HG03108 (cell line): ENCODE data around the gene NRG2.

Experiments used
- ATAC-seq: cut with Tn5 transposase; IDR thresholded peaks from one replicate; pipeline ENCODE4 v1.9.1; 2021; ENCODE audit warnings: moderate library complexity; ENCODE audit not compliant: unreplicated experiment

NRG2 gene

GRCh38 chr5:139951983-139952382 is 91.1 kb downstream of the NRG2 start:
- ATAC-seq, result no peak

GRCh38 chr5:139951296-139951924 is 91.7 kb downstream of the NRG2 start:
- ATAC-seq, result no peak

DNA sequence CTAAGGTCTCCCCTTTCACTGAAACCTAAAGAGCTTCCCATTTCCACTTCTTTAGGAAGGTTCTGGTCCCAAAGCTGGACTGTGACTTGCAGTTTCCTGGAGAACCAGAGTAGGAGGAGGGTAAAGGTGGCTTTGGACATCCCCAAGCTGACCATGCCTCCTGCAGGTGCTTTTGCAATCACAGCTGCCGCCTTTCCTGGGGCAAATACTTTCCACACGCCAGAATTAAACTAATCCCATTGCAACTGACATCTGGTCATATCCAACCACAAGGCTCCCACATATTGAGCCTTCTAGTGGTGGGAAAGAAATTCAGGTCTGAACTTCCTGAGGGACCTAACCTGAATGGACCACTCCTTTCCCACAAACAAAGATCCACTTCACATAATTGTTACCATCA is 92.7 kb downstream of the NRG2 start:
- ATAC-seq, result no peak

DNA sequence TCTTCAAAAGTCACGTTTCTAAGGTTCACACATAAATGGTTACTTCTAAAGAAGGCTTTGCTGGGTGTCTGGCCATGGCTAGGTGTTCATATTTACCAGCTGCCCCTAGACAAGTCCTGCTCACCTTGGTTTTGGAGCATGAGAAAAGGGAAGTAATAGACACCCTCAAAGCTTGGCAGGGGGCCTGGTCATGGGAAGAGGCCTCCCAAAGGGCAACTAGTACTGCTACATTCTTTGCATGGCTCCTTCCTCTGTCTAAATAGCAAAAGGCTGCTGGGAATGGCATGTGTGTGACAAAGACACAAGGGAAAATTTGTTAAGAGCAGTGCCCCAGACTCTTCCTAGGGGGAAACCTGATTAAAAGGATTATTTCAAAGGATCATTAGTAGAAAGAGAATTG is 93.4 kb downstream of the NRG2 start:
- ATAC-seq, result no peak

- ATAC-seq, result no peak
Measured at GRCh38 chr5:139947727-139948126, 95.4 kb downstream of the NRG2 start.

DNA sequence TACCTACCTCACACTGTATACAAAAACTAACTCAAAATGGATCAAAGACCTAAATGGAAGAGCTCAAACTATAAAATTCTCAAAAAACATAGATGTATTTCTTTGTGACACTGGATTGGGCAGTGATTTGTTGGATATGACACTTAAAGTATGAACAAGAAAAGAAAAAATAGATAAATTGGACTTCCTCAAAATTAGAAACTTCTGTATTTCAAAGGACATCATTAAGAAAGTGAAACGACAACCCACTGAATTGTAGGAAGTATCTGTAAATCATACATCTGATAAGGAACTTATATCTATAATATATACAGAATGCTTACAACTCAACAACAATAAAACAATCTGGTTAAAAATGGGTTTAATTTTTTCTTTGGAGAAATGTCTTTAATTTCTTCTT is 96.7 kb downstream of the NRG2 start:
- ATAC-seq, result no peak

DNA sequence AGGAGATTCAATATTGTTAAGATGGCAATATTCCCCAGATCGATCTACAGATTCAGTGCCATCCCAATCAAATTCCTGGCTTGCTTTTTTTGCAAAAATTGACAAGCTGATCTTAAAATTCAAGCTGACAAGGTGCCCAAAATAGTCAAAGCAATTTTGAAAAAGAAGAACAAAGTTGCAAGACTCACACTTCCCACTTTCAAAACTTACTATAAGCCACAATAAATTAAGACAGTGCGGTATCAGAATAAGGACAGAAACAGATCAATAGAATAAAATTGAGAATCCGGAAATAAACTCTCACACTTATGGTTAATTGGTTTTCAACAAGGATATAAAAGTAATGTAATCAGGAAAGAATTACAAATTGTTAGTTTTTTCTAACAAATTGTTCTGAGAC is 97.1 kb downstream of the NRG2 start:
- ATAC-seq, result no peak

GRCh38 chr5:139942243-139942642 is 100.9 kb downstream of the NRG2 start:
- ATAC-seq, result no peak

GRCh38 chr5:139930406-139930805 is 112.7 kb downstream of the NRG2 start:
- ATAC-seq, result no peak

DNA sequence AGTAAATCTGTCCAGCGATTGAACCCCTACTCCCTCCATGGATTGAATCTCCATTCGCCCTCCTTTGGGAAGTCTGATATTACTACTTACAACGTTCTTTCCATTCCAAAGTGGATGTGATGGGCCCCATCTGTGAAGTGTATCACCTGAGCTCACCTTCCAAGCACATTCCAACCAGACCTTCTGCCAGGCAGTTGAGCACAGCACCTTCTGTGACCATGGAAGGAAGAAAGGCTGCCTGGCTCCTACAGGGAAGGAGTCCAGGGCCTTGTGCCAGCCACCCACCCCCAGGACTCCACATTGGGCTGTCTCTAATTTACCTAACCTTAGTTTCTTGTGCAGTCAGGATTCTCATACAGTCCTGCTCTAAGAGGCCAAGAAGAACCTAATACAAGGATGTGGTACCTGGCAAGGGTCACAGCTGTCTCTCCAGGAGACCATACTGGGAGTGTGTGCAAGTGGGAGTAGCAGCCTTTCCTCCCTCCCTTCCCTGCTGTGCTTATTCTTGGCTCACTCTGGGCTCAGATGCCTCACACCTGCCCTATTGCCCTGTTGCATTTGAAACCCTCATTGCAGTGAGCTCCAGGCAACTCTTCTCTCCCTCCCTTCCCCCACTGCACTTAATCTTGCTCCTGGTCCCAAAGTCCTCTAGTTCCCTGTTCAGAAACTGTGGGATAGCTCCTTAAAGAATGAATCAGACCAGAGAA is 116.1 kb downstream of the NRG2 start:
- no peak for ATAC-seq

DNA sequence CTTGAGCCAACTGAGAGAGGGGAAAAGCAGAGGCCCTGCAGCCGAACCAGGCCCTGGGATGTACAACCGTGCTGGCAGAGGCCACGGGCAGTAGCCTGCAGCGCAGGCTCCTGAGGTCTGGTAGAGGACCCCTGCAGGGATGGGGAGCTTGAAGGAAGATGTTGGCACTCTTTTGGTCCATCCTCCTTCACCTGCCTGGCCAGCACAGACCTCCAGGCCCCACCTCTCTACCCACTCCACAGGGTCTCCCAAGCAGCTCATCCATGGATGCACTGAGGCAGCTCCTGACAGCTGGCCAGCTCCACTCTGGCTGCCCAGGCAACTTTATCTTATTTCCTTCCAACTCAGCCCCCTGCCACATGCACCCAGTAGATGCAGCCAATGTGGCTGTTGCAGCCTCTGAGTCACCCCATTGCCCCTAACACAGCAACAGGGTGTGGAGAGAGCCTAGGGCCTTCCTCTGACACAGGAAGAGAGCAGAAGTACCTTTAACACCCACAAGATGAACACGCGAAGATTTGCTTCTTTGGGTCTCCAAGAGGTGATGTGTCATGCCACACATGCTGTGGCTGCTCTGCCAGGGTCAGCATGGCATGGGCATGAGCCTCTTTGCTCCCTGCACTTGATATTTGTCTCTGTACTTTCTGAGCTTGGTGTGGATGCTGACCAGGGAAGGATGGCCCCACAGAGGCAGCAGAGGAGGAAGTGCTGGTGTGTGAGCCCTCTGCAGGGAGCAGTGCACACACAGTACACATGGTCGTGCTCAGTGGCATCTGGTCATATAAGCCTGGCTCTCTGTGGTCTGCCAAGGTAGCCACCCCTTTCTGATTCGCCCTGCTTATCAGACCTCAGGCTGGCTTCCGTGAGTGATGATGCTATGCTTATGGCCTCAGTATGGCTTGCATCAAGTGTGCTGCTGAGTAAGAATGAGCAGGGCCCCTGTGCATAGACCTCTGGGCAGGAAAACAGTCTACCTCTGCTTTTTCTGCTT is 117.2 kb downstream of the NRG2 start:
- no peak for ATAC-seq

DNA sequence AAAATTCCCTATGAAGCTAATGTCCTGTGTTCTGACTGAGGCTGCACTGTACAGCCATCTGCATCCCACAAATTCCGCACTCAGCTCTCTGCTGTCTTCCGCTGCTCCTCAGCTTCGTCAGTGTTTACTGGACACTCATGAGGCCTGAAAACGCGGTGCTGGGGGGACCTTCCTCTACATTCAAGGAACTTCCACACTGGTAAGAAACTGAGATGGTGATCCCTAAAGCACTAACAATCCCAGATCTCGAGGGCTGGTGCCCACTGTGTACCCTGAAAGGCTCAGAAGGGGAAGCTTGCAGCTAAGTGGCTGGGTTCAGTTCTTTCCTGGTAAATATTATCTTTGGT is 117.9 kb downstream of the NRG2 start:
- ATAC-seq, result no peak

- ATAC-seq, result no peak
Measured at GRCh38 chr5:139924294-139925215, 118.5 kb downstream of the NRG2 start.

- no peak for ATAC-seq
Measured at GRCh38 chr5:139919308-139919707, 123.8 kb downstream of the NRG2 start.

DNA sequence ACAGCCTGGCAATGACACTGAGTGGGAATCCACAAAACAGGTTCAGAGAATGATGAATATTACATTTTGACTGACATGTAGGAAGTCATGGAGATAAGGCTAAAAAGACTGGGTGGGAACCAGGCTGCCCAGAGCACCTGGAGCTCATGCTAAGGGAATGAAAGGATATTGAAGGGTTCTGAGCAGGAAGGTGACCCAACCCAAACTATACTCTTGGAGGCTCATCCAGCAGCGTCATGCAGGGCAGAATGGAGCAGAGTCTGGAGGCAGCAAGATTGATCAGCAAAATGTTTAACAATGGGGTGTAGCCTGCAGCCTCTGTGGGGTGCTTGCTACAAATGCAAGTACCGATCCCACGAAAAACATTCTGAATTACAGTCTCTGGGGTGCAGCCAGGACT is 127.3 kb downstream of the NRG2 start:
- ATAC-seq, result no peak

DNA sequence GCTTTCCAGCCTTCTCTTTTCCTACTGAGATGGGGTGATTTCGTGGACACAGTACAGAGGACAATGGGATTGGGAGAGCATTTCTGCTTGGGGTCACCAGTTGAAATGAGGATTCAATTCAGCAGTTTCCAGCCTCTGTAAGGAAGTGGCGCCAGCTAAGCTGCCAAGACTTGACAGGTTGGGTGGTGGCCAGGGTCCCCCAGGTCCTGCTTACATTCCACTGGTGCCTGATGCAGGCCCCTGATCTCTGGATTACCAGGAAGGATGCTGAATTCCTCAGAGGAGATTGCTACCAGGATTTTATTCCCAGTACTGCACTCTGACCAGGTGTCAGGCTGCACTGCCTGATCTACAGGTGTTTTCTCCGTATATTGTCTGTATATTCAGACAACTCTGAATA is 127.8 kb downstream of the NRG2 start:
- no peak for ATAC-seq

DNA sequence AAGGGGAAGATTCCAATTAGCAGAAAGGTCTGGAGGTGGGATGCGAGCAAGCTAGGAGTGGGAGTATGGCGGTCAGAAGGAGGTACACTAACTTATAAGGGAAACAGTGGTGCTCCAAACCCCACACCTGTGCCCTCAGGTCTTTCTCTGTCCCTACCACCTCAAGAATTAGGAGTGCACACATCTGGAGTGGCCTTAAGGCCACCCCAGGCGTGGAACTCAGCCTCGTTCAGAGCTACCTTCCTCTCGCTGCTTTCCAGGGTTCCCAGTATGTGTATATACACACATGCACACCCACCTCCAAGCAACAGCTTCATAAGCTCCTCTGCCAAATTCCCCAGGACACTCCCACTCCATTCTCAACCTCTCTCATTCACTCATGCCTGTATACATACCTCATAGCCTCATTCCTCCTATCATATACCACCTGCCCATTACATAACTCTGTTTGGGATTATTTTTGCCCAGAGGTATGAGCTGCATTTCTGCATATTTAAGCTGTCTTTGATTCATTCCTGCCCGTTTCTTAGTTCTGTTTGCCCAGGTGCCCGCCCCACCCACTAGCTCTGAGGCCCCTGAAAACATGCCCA is 128.8 kb downstream of the NRG2 start:
- ATAC-seq, result no peak

- ATAC-seq, result no peak
Measured at GRCh38 chr5:139912804-139913203, 130.3 kb downstream of the NRG2 start.

DNA sequence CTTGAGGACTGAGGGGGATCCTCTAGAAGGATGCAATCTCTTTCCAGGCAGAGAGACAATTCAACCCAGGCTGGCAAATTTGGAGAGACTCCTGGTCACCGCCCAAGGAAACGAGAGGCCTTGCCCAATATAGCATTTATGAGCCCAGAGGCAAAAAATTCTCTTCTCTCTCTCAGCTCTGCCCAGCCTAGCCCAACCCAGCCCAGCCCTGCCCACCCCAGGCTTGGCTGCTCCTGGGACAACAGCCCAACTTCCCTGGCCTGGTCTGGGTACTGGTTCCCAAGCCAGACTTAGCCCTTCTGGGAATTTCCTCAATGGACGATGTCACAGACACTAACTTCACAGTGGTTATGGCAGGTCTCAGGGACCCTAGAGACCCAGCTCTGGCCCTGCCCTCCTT is 130.9 kb downstream of the NRG2 start:
- no peak for ATAC-seq

DNA sequence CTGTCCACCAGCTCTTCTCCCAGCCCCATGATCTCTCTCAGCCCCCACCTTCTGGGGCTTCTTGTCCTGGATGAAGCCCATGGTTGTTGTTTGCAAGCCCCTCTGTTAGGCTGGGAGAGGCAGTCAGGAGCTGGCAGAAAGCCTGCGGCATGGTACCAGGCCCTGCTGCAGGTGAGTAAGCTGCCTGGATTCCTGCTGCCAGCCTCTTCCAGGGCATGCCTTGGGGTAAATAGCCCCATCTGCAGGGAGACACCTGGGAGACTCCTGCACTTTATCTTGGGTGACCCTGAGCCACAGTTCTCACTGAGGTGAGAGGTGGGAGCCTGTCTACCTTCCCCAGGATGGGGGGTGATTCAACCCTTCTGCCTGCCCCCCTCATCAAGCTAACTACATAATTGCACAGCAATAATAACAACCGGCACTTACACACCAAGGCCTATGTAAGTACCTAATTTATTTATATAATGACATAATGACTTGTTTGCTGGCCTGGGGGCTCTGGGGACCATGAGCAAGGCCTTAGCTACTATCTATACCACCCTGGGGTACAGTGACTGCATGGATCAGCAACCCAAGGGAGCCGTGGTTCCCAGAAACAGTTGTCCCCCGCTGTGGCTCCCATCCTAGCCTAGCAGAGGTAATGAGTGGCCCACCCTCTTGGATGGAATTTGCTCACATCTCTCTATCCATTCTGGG is 131.5 kb downstream of the NRG2 start:
- ATAC-seq, result no peak
